Nephron progenitor cell (in vitro differentiated cells): ENCODE measurements around the gene DPF3.

ENCODE experiments used
- DNase-seq: peaks from one replicate; pipeline ENCODE4 v3.0.0; 2021
- H3K27ac Mint-ChIP-seq: 2 replicates; pipeline ENCODE4 v1.8.0; 2021; ENCODE audit warnings: mild to moderate bottlenecking, moderate library complexity, mixed read lengths
- H3K27me3 Mint-ChIP-seq: 2 replicates; pipeline ENCODE4 v1.8.0; 2021; ENCODE audit warnings: mild to moderate bottlenecking, low read depth, mixed read lengths; ENCODE audit not compliant: poor library complexity
- H3K36me3 Mint-ChIP-seq: 2 replicates; pipeline ENCODE4 v1.8.0; 2021; ENCODE audit warnings: low read depth, mixed read lengths
- H3K4me1 Mint-ChIP-seq: 2 replicates; pipeline ENCODE4 v1.8.0; 2021; ENCODE audit warnings: mixed read lengths
- H3K4me3 Mint-ChIP-seq: 2 replicates; pipeline ENCODE4 v1.8.0; 2021; ENCODE audit warnings: mild to moderate bottlenecking, moderate library complexity, mixed read lengths
- H3K9me3 Mint-ChIP-seq: 2 replicates; pipeline ENCODE4 v1.8.0; 2021; ENCODE audit warnings: mild to moderate bottlenecking, moderate library complexity, mixed read lengths
- CTCF ChIP-seq: fragments of 200-600 bp; sonication (generic); IDR thresholded peaks from 2 replicates; pipeline ENCODE4 v1.5.0; 2021; ENCODE audit warnings: antibody characterized with exemption

The DPF3 gene

GRCh38 chr14:72723858-72724530, 169.9 kb downstream of the DPF3 start:
- Mint-ChIP-seq H3K36me3 (peaks cover 37% of the 10 kb centered on the region), H3K27ac (peak overlapping the region; percentile 37), H3K4me1 (peaks cover 32% of the 10 kb centered on the region), H3K9me3 (no peaks in the 10 kb centered on the region), H3K4me3 (no peak overlapping the region), H3K27me3 (peaks cover 6% of the 10 kb centered on the region)
- no peak for TF ChIP-seq CTCF
- DNase-seq = no peak

- Mint-ChIP-seq H3K4me3 (no peak overlapping the region), H3K27ac (no peak overlapping the region), H3K36me3 (peaks cover 27% of the 10 kb centered on the region), H3K4me1 (peaks cover 32% of the 10 kb centered on the region), H3K27me3 (peaks cover 6% of the 10 kb centered on the region), H3K9me3 (no peaks in the 10 kb centered on the region)
- DNase-seq = no peak
- TF ChIP-seq CTCF = no peak
Measured at GRCh38 chr14:72722201-72722785, 171.6 kb downstream of the DPF3 start.

GRCh38 chr14:72721083-72721482, 172.8 kb downstream of the DPF3 start:
- Mint-ChIP-seq H3K27me3 (peaks cover 6% of the 10 kb centered on the region), H3K4me1 (peaks cover 34% of the 10 kb centered on the region), H3K4me3 (no peak overlapping the region), H3K27ac (no peak overlapping the region), H3K9me3 (no peaks in the 10 kb centered on the region), H3K36me3 (peaks cover 22% of the 10 kb centered on the region)
- TF ChIP-seq CTCF = no peak
- DNase-seq = no peak

- Mint-ChIP-seq H3K27ac (no peak overlapping the region), H3K9me3 (no peaks in the 10 kb centered on the region), H3K4me3 (no peak overlapping the region), H3K36me3 (peaks cover 23% of the 10 kb centered on the region), H3K27me3 (peaks cover 3% of the 10 kb centered on the region), H3K4me1 (peaks cover 36% of the 10 kb centered on the region)
- TF ChIP-seq CTCF = no peak
- DNase-seq = no peak
Measured at GRCh38 chr14:72717220-72717619, 176.7 kb downstream of the DPF3 start.

GRCh38 chr14:72716476-72716875, 177.4 kb downstream of the DPF3 start:
- no peak for DNase-seq
- peaks cover 32% of the 10 kb centered on the region for H3K4me1 Mint-ChIP-seq
- no peaks in the 10 kb centered on the region for H3K9me3 Mint-ChIP-seq
- TF ChIP-seq CTCF = no peak
- H3K4me3 Mint-ChIP-seq = no peak overlapping the region
- H3K36me3 Mint-ChIP-seq = peaks cover 21% of the 10 kb centered on the region
- peaks cover 3% of the 10 kb centered on the region for H3K27me3 Mint-ChIP-seq
- peak overlapping the region; percentile 82 for H3K27ac Mint-ChIP-seq

GRCh38 chr14:72715850-72716228, 178.1 kb downstream of the DPF3 start:
- Mint-ChIP-seq H3K4me1 (peaks cover 31% of the 10 kb centered on the region), H3K27me3 (peaks cover 3% of the 10 kb centered on the region), H3K27ac (peak overlapping the region; percentile 88), H3K4me3 (no peak overlapping the region), H3K36me3 (peaks cover 19% of the 10 kb centered on the region), H3K9me3 (no peaks in the 10 kb centered on the region)
- peak; percentile 19 for DNase-seq
- no peak for TF ChIP-seq CTCF
